Transverse colon (tissue), 4 donors: Measurements from ENCODE around the gene TMEM273. TPM values are rescaled to one million over a fixed set of nuclear protein-coding genes. Genes with fewer than 3 reads are reported as not detected.

Experiments used
- DNase-seq: peaks from one replicate; pipeline ENCODE4 v3.0.0-alpha.2; 2019
- H3K27ac ChIP-seq, 4 donors: fragments of 200-600 bp; sonication (generic); 2 replicates each; pipeline ENCODE4 v1.5.1; 2016 to 2018; ENCODE audit warnings: inconsistent platforms in 4 of 4
- H3K27me3 ChIP-seq: fragments of 200-600 bp; sonication (generic); 2 replicates; pipeline ENCODE4 v1.5.1; 2017; ENCODE audit warnings: inconsistent platforms
- H3K36me3 ChIP-seq, 4 donors: fragments of 200-600 bp; sonication (generic); 2 replicates each; pipeline ENCODE4 v1.5.1; 2017 to 2019; ENCODE audit warnings: inconsistent platforms in 4 of 4
- H3K4me1 ChIP-seq, 4 donors: fragments of 200-600 bp; sonication (generic); 2 replicates each; pipeline ENCODE4 v1.5.1; 2017 to 2020; ENCODE audit warnings: inconsistent platforms in 4 of 4
- H3K4me3 ChIP-seq, 4 donors: fragments of 200-600 bp; sonication (generic); 1 replicate in 1 of 4; 2 replicates in 3 of 4; pipeline versions ENCODE4 v1.5.1 to v1.6.1; 2017 to 2019; ENCODE audit warnings: inconsistent platforms in 4 of 4
- H3K9me3 ChIP-seq, 2 donors: fragments of 200-600 bp; sonication (generic); 2 replicates each; pipeline ENCODE4 v1.5.1; 2017 to 2019; ENCODE audit warnings: inconsistent platforms in 2 of 2
- EP300 ChIP-seq: sonication (generic); formaldehyde crosslinking; IDR thresholded peaks from one replicate; pipeline ENCODE4 v1.6.1; 2017; ENCODE audit warnings: antibody characterized with exemption, low read depth
- POLR2A ChIP-seq: fragments of 450-650 bp; IDR thresholded peaks from one replicate; pipeline ENCODE4 v1.6.1; 2016; ENCODE audit warnings: antibody characterized with exemption, mild to moderate bottlenecking, moderate library complexity
- POLR2AphosphoS5 ChIP-seq, 3 donors: sonication (generic); formaldehyde crosslinking; IDR thresholded peaks; one replicate each; pipeline ENCODE4 v1.6.1; 2016; ENCODE audit warnings: antibody characterized with exemption in 3 of 3
- WGBS, 2 donors: methylation state at CpG; one replicate each; pipeline ENCODE4 v1.1.5; 2018; ENCODE audit warnings: low coverage in 1 of 2; 5-methylcytosine and 5-hydroxymethylcytosine counted together
- in situ Hi-C, 4 donors: fragments of 200-750 bp; cut with MboI; loops; one replicate each; pipeline versions ENCODE4 v1.15.0 to v1.15.1; 2017; ENCODE audit warnings: low sequenced_read_pairs in 3 of 4, low pct_ligation_motif_present in 1 of 4, low pct_unique_long_range_greater_than_20kb in 1 of 4
- intact Hi-C: fragments of 100-400 bp; cut with DNase I; formaldehyde crosslinking; loops from one replicate; pipeline ENCODE4 v1.15.1; 2023; ENCODE audit warnings: low total_unique reads
- total RNA-seq, 4 donors: library from RNA; depleted of rRNA; stranded (reverse); fragments of >200 nt; gene quantifications; one replicate each; pipeline ENCODE4 v1.1.0, GENCODE V29; 2016
- TF ChIP-seq, protein P1 (sequence below), 5 experiments: fragments of 200-600 bp in 3 of 5; fragments of 450-650 bp in 2 of 5; sonication (generic) in 3 of 5; IDR thresholded peaks; 1 replicate in 2 of 5; 2 replicates in 3 of 5; pipeline ENCODE4 v1.5.1; 2016 to 2017; ENCODE audit warnings: antibody characterized with exemption in 5 of 5, inconsistent platforms in 3 of 5, mild to moderate bottlenecking in 2 of 5, moderate library complexity in 1 of 5

Gene TMEM273
- total RNA-seq, 4 donors from 2014 or later = 0.80 to 18.4 (median 7.4) TPM

DNA sequence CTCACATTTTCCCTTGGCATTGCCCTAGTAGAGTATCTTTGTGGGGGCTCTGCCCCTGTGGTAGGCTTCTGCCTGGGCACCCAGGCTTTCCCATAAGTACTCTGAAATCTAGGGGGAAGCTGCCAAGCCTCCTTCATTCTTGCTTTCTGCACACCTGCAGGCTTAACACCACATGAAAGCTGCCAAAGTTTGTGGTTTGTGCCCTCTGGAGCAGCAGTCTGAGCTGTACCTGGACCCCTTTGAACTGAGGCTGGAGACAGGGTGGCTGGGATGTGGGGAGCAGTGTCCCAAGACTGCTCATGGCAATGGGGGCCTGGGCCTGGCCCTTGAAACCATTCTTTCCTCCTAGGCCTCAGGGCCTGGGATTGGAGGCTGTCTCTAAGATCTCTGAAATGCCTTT, 35.0 kb upstream of the TMEM273 start:
- Histone ChIP-seq H3K9me3 (no peaks in the 10 kb centered on the region), H3K27me3 (no peaks in the 10 kb centered on the region), H3K4me3 (no peak overlapping the region), H3K27ac (no peak overlapping the region), H3K4me1 (no peaks in the 10 kb centered on the region), H3K36me3 (no peaks in the 10 kb centered on the region)
- TF ChIP-seq EP300 = no peak
- TF ChIP-seq, protein P1, sequence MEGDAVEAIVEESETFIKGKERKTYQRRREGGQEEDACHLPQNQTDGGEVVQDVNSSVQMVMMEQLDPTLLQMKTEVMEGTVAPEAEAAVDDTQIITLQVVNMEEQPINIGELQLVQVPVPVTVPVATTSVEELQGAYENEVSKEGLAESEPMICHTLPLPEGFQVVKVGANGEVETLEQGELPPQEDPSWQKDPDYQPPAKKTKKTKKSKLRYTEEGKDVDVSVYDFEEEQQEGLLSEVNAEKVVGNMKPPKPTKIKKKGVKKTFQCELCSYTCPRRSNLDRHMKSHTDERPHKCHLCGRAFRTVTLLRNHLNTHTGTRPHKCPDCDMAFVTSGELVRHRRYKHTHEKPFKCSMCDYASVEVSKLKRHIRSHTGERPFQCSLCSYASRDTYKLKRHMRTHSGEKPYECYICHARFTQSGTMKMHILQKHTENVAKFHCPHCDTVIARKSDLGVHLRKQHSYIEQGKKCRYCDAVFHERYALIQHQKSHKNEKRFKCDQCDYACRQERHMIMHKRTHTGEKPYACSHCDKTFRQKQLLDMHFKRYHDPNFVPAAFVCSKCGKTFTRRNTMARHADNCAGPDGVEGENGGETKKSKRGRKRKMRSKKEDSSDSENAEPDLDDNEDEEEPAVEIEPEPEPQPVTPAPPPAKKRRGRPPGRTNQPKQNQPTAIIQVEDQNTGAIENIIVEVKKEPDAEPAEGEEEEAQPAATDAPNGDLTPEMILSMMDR (IDR thresholded peaks at IDR 0.05) = no peak
- no peak for TF ChIP-seq POLR2AphosphoS5 (IDR thresholded peaks at IDR 0.05)
- DNase-seq = no peak
- in situ Hi-C loops = no loop called here
- intact Hi-C loops = no loop called here

DNA sequence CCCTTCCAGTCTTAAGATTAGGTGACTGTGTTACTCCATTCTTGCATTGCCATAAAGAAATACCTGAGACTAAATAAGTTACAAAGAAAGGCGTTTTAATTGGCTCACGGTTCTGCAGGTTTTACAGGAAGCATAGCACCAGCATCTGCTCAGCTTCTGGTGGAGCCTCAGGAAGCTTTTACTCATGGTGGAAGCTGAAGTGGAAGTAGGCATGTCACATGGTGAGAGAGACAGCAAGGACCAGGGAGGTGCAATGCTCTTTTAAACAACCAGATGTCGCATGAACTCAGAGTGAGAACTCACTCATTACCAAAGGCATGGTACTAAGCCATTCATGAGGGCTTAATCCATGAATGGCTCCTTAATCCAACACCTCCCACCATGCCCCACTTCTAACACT, 34.0 kb upstream of the TMEM273 start:
- WGBS, 2 donors = 95 to 100% methylated on average over 2 to 3 of the region's 3 CpGs
- intact Hi-C loops (no loop called here), in situ Hi-C loops (no loop called here)
- TF ChIP-seq EP300 (no peak), POLR2AphosphoS5 (IDR thresholded peaks at IDR 0.05) (no peak), POLR2A (no peak)
- TF ChIP-seq, protein P1 (IDR thresholded peaks at IDR 0.05) = no peak
- Histone ChIP-seq H3K36me3 (no peaks in the 10 kb centered on the region), H3K4me1 (no peaks in the 10 kb centered on the region), H3K27me3 (no peaks in the 10 kb centered on the region), H3K9me3 (no peaks in the 10 kb centered on the region), H3K4me3 (no peak overlapping the region), H3K27ac (no peak overlapping the region)
- DNase-seq = no peak

DNA sequence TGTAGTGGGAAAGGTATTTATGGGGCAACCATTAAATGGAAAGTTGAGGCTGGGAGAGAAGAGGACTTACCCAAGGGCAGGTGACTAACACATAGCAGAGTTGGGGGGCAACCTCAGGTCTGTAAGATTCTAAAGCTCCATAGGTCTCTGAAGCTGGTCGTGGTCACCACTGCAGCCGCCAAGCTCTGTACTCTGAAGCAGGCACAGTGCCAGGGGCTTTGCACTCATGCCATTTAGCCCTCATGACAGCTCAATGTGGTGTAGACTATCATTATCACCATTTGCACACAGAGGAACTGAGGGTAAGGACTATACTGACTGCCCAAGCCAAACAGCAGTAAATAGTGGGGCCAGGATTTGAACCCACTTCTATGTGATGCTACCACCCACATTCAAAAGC, 32.5 kb upstream of the TMEM273 start:
- H3K27ac ChIP-seq = no peak overlapping the region
- no peaks in the 10 kb centered on the region for H3K27me3 ChIP-seq
- no peak for DNase-seq
- no peaks in the 10 kb centered on the region for H3K9me3 ChIP-seq
- no peak overlapping the region for H3K4me3 ChIP-seq
- in situ Hi-C loops (no loop called here), intact Hi-C loops (no loop called here)
- 62% methylated on average over 2 of the region's 2 CpGs; no CpG with 5 or more reads in 1 of the 2 donors for WGBS, 2 donors
- TF ChIP-seq POLR2AphosphoS5 (IDR thresholded peaks at IDR 0.05) (no peak), EP300 (no peak), POLR2A (no peak)
- TF ChIP-seq, protein P1 (IDR thresholded peaks at IDR 0.05) = no peak
- H3K36me3 ChIP-seq = no peaks in the 10 kb centered on the region
- H3K4me1 ChIP-seq = no peaks in the 10 kb centered on the region

DNA sequence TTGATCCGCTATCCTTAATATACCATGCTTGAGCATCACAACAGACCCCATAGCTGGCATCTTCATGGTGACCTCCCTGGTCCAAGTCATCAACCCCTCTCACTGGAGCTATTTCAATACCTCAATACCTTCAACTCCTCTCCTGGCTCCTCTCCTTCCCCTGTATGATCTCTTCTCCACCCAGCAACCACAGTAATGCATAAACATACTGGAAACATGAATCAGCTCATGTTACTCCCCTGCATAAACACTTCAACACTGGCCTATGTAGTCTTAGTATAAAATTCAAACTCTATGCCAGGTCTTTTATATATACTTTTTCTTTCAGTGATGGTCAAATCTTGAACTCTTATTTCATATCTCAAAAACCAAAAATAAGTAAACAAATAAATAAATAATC, 31.8 kb upstream of the TMEM273 start:
- Histone ChIP-seq H3K27me3 (no peaks in the 10 kb centered on the region), H3K27ac (no peak overlapping the region), H3K4me3 (no peak overlapping the region), H3K9me3 (no peaks in the 10 kb centered on the region), H3K36me3 (no peaks in the 10 kb centered on the region), H3K4me1 (no peaks in the 10 kb centered on the region)
- WGBS, 2 donors = 93% methylated on average over 1 of the region's 1 CpG; no CpG with 5 or more reads in 1 of the 2 donors
- DNase-seq = no peak
- TF ChIP-seq, protein P1 (IDR thresholded peaks at IDR 0.05) = no peak
- TF ChIP-seq POLR2AphosphoS5 (IDR thresholded peaks at IDR 0.05) = no peak
- TF ChIP-seq EP300 = no peak
- no peak for TF ChIP-seq POLR2A
- intact Hi-C loops = no loop called here
- in situ Hi-C loops = no loop called here
